Stimulated activated CD8-positive, alpha-beta memory T cell treated with anti-CD3 and anti-CD28 coated beads, Interleukin-7, amount 100 ng/mL, for 1 hour (primary cell): Measurements from ENCODE around the gene PLPP3.

Experiments used
- DNase-seq, 2 donors: peaks; one replicate each; pipeline ENCODE4 v3.0.0-alpha.2; 2020; ENCODE audit warnings: low read depth in 2 of 2

Gene PLPP3

DNA sequence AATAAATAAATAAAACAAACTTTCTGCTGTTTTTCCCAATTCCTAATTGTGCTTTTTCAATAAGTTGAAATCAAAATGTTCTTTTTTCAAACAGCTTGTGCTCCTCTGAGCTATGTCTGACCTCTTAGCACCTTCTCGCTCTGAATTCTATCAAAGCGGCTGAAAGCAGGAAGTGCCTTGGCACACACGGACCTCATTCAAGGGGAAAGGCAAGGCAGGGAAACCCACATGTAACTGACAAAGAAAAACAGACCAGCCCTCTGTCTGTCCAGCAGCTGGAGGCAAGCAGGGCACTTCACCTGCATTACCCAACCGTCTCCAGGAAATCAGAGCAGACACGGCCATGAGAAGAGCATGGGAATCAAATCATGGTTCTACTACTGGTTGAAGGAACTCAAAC is 56.7 kb downstream of the PLPP3 start:
- DNase-seq: no peak

DNA sequence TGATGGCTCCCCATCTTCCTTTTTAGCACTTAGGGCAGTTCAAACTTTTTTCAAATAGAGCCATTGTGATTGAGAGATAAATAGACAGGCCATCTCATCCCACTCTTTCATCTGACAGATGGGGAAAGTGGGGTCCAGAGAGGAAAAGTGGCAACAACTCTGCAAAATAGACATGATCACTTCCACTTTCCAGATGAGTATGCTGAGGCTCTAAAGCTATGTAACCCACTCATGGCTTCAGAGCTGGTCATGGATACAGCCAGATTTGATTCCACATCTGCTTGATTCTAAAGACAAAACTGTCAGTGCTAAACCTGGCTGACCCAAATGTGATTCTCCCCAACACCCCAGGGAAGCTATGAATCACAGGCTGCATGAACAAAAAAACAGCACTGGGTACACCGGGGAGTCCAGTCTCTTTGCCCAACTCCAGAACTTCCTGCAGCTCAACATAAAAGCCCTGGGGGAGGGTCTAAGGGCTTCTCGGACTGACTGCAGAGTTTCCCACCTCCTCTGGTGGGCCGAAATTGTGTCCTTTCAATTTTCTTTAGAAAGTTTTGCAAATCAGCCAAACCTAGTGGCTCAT is 59.3 kb downstream of the PLPP3 start:
- DNase-seq: no peak

DNA sequence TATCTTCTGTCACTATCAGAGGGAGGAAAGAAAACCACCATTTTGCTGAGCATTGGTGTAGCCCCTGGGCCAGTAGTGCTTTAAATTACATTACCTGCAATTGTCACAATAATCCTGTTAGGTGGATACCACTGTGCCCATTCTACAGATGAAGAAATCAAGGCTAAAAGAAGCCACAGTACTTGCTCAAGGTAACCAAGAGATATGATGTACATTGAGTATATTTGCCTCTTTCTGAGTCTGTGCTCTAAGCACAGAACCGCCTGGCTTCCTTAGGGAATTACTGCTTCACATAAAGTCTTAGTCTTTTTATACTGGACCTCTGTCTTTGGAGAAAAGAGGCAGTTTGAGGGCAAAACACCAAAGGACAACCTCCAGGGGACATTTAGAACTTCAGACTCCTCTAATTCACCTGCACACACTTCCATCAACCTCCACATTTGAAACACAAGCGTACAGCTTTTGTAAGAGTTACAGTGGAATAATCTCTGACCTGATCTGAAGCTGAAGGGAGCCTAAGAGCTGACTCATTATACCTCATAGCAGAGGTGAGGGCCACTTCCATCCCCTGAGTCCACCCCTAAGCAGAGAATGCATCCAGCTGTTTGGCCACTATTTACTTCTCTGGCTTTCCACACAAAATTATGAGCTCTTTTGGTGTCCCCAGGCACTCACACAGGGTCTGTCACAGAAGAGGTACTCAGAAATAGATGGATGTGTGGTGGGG is 61.8 kb downstream of the PLPP3 start:
- no peak for DNase-seq

DNA sequence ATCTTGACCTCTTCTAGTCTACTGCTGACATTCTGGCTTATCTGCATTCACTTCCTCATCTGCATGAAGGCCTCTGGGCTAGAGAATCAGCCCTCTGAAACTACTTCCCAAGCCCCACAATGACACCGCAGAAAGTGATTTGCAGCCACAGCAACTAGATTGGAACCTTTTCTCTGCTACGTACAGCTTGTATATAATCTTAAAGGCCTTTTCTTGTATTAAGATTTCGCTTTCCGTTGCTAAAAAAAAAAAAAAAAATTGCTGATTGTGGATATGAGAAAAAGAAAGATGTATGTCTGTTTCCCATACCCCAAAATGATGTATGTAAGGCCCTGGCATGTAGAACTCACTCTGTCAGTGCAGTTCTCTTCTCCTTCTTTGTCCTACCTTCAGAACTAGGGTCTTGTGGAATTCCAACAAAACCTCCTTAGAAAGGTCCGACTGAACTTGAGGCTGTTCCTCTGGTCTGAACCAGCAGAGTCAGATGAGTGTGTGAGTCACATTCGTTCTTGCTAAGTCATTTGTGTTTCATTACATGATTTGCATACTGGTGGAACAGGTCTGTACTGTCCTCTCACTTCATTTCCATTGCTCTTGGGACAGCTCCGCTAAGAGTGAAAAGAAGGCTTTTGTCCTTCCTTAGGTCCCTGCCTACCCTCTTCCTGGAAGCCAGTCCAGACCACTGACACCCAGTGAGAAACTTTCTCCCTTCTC is 62.7 kb downstream of the PLPP3 start:
- no peak for DNase-seq

DNA sequence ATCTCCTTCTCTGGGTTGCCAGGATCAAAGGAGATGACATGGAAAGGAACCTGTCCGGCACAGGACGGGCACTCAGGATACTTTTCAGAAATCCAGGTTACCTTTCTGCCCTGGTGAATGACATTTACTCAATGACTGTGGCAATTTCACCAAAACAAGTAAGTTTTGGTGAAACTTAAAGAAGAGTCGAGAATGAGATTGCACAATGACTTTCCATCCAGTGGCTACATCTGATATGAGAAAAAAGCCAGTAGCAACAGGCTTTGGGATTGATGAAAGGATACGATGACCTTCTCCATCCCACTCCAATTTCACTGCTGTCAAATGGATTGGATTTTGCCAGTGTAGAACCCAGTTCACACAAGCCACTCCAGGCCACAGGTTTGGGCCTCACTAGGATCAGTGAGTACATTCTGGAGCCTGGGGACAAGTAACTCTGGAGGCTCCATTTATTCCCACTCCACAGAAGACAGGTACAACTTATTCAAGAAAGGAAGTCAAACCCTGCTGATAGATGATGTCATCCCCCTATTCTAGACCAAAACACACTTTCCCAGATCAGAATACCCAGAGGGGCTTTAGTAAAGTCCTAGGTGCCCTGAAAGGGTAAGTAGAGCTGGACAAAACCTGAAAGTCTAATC is 63.3 kb downstream of the PLPP3 start:
- no peak for DNase-seq

DNA sequence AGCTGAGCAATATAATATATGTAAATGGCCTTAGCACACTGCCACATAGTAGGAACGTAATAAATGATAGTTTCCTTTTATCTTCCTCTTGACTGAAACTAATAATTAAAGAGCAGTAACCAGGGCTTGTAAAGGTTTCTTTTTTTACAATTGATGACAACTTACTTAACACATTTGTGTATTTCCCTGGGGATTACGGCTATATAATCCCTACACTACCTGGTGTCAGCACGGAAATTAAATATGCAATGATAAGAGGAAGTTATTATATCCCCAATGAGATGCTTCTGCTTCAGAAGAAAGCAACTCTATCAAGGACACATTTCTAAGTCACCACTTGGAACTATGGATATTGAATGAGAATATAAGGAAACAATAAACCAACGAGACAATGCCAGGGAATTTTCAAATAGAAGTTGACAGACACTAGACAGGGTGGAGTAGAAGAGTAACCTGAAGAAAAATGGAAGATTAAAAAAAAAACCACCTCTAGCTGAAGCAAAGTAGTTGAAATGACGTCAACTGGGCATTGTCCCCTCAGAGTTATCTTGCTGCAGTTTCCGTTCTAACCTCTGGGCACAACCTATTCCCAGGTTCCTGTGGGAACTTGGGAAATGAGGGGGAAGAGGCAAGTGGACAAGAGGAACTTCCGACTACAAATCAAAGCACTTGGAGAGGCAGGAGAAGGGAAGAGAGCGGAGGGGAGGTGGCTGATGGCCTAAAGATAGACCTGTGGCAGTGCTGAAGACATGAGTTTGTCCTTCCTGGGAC is 66.5 kb downstream of the PLPP3 start:
- no peak for DNase-seq

DNA sequence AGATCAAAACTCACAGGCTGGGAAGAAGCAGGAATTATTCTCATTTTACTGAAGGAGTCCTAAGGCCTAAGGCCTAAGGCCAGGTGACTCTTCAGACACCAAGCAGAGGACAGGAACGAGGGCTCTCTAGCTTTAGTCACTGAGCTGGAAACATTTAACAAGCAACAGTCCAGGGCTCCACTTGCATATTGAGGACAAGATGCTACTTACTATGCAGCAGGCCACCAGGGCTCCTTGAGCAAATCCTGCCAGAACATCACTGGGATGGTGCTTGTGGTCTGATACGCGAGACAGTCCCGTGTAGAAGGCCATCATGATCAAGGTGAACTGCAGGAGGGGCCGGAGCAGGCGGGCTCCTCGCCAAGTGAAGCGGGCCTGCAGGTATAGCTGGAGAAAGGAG is 67.6 kb downstream of the PLPP3 start:
- DNase-seq: no peak

DNA sequence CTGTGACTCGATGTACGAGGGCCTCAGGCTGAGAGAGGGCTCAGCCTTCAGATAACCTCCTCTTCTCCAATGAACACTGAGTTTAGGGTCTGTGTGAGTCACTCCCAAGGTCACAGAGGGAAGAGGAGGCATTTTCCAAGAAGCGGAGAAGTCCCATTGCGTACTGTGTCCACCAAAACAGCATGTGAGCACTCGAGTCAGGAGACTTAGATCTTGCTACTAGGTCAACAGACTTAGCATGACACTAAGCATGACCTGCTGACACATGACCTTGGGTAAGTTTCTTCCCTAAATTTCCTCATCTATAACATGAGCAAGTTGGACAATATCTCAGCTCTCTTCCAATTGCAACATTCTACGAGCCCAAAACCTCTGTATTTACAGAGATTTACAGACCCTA is 68.0 kb downstream of the PLPP3 start:
- no peak for DNase-seq

DNA sequence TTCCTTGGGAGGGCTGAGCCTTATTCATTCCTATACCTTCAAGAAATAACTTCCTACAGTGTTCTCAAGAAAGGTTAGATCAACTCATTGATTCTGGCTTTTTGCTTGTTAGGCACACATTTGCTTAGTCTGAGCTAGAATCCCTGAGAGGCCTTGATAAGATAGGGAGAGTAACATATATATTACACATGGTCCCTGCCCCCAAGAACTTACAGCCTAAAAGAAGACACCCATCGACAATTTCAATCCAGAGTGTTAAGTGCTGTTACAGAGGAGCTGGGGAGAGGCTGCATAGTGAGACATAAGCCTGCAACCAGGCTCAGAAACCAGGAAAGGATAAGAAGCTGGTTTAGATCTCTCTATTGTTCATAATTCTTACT is 68.7 kb downstream of the PLPP3 start:
- no peak for DNase-seq

DNA sequence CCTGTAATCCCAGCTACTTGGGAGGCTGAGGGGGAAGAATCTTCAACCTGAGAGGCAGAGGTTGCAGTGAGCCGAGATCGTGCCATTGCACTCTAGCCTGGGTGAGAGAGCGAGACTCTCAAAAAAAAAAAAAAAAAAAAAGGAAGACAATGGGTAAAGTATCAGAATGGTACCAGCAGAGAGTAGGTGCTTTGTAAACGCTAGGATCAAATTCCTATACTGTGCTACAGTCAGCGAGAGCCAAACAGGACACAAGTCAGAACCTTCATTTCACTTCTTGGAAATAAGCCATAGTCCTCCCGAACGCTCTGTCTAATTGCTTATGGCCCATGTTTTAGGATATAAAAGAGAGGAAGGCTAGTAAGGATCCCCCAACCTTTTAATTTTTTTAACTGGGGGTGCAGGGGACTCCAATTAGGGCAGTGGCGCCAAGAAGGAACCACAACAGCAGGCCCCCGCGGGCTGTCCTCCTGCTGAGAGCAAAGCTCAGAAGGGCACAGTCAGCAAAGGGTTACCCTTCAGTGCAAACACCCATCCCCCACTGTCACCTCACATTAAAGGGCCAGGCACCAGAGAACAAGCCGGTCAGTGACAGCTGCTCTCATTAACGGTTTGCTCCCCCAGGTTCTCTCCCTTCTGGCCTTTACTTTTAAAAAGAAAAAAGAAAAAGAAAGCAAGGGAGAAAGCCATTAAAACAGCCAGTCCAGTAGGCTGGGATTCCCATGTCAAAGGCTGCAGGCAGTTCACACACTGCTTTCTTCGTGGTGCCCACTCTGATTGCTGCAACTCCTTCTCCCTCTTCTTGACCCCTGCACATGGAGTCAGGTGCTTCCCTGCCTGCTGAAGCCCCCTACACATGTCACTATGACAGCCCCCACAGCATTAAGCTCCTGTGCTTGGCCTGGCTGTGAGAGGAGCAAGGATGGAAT is 69.4 kb downstream of the PLPP3 start:
- no peak for DNase-seq

DNA sequence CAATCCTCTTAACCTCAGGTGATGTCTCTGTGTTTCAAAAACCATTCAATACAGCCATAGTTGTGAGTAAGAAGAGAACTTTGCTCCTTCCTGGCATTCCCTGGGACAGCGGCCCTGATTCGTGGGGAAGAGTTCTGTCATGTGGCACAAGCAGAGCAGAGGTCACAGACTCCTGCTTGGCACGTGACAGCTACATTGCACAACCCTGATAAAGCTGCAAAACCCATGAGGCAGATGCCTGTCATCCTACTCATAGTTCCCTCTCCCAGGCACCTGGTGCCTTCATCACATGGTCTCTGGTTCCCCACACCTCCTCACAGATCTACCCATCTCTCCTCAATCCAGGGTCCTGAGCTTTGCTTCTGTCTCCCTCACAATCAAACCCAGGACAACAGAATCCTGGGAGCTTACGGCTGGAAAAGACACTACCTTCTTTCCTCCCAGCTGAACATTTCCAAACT is 70.8 kb downstream of the PLPP3 start:
- no peak for DNase-seq

DNA sequence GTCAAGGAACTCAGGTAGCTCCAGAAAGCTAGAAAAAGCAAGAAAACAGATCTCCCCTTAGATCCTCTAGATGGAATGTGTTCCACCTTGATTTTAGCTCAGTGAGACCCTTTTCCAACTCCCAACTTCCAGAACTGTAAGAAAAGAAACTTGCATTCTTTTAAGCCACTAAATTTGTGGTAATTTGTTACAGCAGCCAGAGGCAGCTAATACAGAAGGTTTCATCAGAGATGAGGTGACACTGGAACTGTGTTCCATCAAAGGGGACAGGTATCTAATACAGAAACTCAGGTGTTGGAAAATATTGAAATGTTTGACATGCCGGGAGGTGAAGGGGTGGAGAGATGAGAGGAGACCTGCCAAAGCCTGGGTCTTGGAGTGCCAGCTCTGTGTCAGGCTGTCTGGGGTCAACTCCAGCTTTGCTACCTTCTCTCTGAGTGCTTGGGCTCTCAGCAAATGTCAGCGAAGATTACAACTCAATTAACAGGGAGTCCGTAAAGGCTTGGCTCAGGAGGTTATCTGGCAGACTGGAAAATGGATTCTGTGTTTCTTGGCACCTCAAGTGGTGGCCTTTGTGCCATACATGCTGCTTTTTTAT is 71.3 kb downstream of the PLPP3 start:
- no peak for DNase-seq

DNA sequence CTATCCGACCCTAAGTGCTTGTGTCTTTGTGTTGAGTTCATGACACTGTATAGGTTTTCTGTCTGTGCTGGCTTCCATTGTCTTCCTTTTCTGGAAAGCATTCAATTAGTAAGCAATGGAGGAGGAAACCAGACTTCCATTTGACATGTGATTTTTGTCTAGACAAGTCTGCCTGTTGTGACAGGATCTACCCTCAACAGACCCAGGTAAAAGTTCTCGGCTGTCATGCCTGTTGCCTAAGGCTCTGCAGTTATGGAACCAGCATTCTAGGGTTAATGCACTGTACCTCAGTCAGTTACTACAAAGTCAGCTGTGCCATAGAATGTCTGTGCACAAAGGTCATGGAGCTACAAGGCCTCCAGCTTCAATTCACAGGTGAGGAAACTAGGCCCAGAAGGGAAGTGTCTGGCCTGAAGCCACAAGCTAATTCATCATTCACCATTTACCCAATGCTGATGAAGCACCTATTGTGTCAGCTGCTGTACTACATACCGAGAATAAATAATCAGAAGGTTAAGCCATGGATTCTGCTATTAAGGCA is 72.3 kb downstream of the PLPP3 start:
- no peak for DNase-seq

DNA sequence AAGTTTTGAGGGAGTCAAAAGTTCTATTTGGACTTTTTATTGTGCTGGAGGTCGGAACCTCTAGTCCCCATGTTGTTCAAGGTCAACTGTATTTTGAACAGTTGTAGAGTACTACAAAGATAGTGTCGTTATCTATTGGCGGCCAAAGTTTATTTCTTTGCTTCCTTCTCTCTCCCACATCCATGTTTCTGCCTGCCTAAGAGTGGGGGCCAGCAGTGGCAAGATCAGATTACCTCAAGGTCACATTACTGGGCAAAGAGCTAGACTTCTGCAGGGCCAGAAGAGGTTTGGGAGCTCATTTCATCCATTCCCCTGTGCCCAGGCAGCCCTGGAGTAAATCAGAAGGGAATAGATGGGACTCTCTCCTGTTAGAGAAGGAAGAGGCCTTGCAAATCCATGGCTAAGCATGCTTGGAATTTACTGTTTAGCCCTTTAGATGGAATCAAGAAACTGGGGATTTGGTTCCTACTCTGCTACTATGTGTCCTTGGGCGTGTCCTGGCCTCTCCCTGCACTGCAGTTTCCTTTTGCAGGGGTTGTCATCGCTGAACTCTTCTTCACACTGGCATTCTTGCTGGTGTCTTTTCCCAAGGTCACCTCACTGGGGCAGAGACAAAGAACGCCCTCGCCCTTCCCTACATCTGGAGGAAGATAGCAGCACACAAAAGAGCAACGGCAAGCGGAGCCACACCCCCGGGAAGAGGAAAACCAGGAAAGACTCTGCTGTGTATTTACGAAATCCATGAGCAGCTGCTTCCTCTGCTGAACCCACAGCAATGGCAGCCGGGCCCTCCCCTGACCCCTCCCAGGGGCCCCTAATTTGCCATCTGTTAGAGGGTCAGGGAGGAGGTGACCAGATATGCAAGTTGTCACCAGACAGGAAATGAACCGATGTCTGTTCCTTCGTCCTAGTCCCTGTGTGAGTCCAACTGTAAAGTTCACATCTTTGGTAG is 73.3 kb downstream of the PLPP3 start:
- DNase-seq: no peak

DNA sequence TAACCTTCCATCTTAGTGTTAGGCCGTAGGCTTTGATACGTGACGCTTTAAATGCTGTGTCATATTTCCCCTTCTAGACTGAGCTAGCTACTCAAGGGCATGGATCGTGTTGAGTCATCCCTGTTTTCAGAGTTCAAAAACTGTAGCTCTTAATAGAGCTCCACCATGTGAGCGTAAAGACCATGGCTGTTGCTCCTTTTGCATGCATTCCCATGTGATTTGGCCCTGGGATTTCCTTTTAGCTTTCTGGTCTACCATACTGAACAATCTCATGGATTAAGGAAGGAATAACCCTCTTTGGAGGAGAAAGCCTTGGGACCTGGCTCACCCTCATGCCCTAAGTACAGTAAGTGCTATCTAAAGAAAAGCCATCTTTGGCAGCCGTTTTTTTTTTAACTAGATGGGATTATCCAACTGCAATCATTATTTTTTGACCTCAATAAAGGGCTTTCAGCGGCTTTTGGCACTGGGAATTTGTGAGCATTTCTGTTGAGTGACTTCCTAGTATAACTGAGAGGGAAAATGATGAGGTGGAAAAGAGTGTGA is 76.6 kb downstream of the PLPP3 start:
- DNase-seq: no peak

DNA sequence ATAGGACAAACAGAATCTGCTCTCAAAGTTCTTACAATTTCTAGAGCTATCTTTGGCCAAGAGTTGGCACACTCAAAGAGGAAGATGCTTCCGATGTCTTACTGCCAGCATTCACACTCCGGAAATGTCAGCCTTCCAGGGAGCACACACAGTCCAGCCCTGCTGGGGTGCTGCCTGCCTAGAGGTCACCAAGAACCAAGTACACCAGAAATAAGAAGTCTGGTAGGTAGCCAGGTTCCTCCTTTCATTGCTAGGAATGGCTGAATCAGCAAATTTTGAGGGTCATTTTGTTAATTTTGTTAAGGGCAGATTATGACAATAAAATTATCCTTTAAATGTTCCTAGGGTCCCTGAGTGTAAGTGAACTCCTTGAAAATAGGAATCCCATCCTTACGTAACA is 77.5 kb downstream of the PLPP3 start:
- no peak for DNase-seq

DNA sequence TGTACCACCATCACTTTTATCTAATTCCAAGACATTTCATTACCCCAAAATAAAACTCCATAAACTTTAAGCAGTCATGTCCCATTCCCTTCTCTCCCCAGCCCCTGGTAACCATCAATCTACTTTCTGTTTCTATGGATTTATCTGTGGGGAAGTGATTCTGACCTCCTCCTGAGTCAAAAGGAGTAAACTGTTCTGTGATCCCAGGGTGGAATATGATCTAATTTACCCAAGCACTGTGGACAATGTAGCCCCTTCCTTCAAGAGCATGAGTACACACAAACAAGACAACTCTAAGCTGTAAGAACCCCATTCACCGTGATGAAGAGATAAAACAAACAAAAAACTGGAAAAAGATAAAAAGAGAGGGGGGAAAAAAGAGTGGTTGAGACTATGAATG is 77.9 kb downstream of the PLPP3 start:
- DNase-seq: no peak
